SIG-M5 treated with dmso at 0.1 percent for 504 hours (cell line): ENCODE data around the gene PIGN.

Source experiments
- DNase-seq: peaks from one replicate; lab custom pipeline; 2025; ENCODE audit not compliant: unreplicated experiment; lab: John Stamatoyannopoulos, UW

The PIGN gene

GRCh38 chr18:62018034-62018758, 168.7 kb downstream of the PIGN start:
- DNase-seq, result no peak

GRCh38 chr18:62017618-62018017, 169.2 kb downstream of the PIGN start:
- no peak for DNase-seq

GRCh38 chr18:62011416-62011815, 175.4 kb downstream of the PIGN start:
- DNase-seq, result no peak

- DNase-seq, result no peak
Measured at GRCh38 chr18:62009521-62009920, 177.3 kb downstream of the PIGN start.

- no peak for DNase-seq
Measured at GRCh38 chr18:62001396-62001795, 185.5 kb downstream of the PIGN start.

GRCh38 chr18:61998957-61999356, 187.9 kb downstream of the PIGN start:
- peak; percentile 17 for DNase-seq

GRCh38 chr18:61998335-61998734, 188.5 kb downstream of the PIGN start:
- DNase-seq, result no peak

- DNase-seq, result no peak
Measured at GRCh38 chr18:61995618-61996017, 191.2 kb downstream of the PIGN start.

- DNase-seq, result no peak
Measured at GRCh38 chr18:61993831-61994230, 193.0 kb downstream of the PIGN start.

GRCh38 chr18:61992923-61993322, 193.9 kb downstream of the PIGN start:
- peak; percentile 57 for DNase-seq

- no peak for DNase-seq
Measured at GRCh38 chr18:61992285-61992684, 194.6 kb downstream of the PIGN start.

- DNase-seq, result no peak
Measured at GRCh38 chr18:61991836-61992235, 195.0 kb downstream of the PIGN start.

GRCh38 chr18:61991201-61991600, 195.7 kb downstream of the PIGN start:
- no peak for DNase-seq
